HG03139 (cell line): ENCODE measurements around the gene TRIAP1.

Source experiments
- ATAC-seq: cut with Tn5 transposase; IDR thresholded peaks from one replicate; pipeline ENCODE4 v1.9.1; 2021; ENCODE audit not compliant: unreplicated experiment

Gene TRIAP1

GRCh38 chr12:120432772-120433525, 13.2 kb downstream of the TRIAP1 start:
- ATAC-seq, result no peak

GRCh38 chr12:120429368-120429767, 16.8 kb downstream of the TRIAP1 start:
- ATAC-seq, result no peak

- ATAC-seq, result no peak
These were observed 17.5 kb downstream of the TRIAP1 start for GRCh38 chr12:120428597-120429229.

GRCh38 chr12:120425797-120426196, 20.4 kb downstream of the TRIAP1 start:
- no peak for ATAC-seq

- ATAC-seq, result no peak
These were observed 23.2 kb downstream of the TRIAP1 start for GRCh38 chr12:120422892-120423456.

GRCh38 chr12:120421701-120422100, 24.5 kb downstream of the TRIAP1 start:
- ATAC-seq, result no peak

- ATAC-seq, result no peak
These were observed 28.1 kb downstream of the TRIAP1 start for GRCh38 chr12:120417917-120418580.

GRCh38 chr12:120416490-120417216, 29.5 kb downstream of the TRIAP1 start:
- no peak for ATAC-seq

- no peak for ATAC-seq
These were observed 32.1 kb downstream of the TRIAP1 start for GRCh38 chr12:120413901-120414695.

- no peak for ATAC-seq
These were observed 33.8 kb downstream of the TRIAP1 start for GRCh38 chr12:120412421-120412820.

- ATAC-seq, result no peak
These were observed 37.4 kb downstream of the TRIAP1 start for GRCh38 chr12:120408771-120409170.

GRCh38 chr12:120406553-120406952, 39.6 kb downstream of the TRIAP1 start:
- ATAC-seq, result no peak

GRCh38 chr12:120406069-120406468, 40.1 kb downstream of the TRIAP1 start:
- no peak for ATAC-seq

- ATAC-seq, result no peak
These were observed 41.9 kb downstream of the TRIAP1 start for GRCh38 chr12:120404271-120404670.

- ATAC-seq, result no peak
These were observed 42.3 kb downstream of the TRIAP1 start for GRCh38 chr12:120403869-120404268.

- ATAC-seq, result no peak
These were observed 44.0 kb downstream of the TRIAP1 start for GRCh38 chr12:120402217-120402616.

GRCh38 chr12:120399531-120399930, 46.7 kb downstream of the TRIAP1 start:
- no peak for ATAC-seq

- ATAC-seq, result no peak
These were observed 48.2 kb downstream of the TRIAP1 start for GRCh38 chr12:120397824-120398540.

GRCh38 chr12:120394483-120395367, 51.5 kb downstream of the TRIAP1 start:
- ATAC-seq, result no peak
